Measurements from ENCODE around the gene RAB10.
"Not testable (repeated sequence)": the region's sequence is repeated elsewhere in the genome, so short reads cannot be mapped to it uniquely, and the experiment has no call there.

GRCh38 chr2:25998816-25999383 is 35.0 kb upstream of the RAB10 start:
- TF ChIP-seq CTCF, POLR2A (IDR thresholded peaks at IDR 0.05): not testable (repeated sequence)

Measured in Peyer's patch (tissue), 4 donors.